GM18499 (cell line): ENCODE data around the gene PIGL.
"Not testable (repeated sequence)": the region's sequence is repeated elsewhere in the genome, so short reads cannot be mapped to it uniquely, and the experiment has no call there.

Experiments used
- ATAC-seq: cut with Tn5 transposase; IDR thresholded peaks from one replicate; pipeline ENCODE4 v1.9.1; 2021; ENCODE audit warnings: moderate number of reproducible peaks; ENCODE audit not compliant: insufficient read depth, unreplicated experiment

Gene PIGL

DNA sequence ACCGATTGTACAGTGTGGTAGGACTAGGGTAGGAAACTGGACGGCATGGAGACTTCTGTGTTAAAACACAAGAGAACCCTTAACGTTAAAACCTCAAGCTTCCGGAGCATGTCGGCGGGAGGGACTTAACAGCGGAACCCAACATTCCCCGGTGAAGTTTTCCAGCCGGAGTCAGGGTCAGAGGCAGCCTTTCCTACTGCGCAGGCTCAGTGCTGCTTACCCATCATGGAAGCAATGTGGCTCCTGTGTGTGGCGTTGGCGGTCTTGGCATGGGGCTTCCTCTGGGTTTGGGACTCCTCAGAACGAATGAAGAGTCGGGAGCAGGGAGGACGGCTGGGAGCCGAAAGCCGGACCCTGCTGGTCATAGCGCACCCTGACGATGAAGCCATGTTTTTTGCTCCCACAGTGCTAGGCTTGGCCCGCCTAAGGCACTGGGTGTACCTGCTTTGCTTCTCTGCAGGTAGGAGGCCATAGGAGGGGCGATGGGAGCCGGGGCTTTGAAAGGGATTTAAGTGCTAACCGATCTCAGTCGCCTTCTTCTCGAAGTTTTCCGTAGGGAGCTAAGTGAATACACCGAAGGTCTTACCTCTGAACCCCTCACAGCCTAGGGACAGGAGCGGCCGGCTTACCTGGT, at the start of gene PIGL:
Gene PIGL, plus strand, starts transcription at position 209 of the 634 bp plus-strand sequence. Its CDS starts 17 bp downstream, at position 226.
- no peak for ATAC-seq

DNA sequence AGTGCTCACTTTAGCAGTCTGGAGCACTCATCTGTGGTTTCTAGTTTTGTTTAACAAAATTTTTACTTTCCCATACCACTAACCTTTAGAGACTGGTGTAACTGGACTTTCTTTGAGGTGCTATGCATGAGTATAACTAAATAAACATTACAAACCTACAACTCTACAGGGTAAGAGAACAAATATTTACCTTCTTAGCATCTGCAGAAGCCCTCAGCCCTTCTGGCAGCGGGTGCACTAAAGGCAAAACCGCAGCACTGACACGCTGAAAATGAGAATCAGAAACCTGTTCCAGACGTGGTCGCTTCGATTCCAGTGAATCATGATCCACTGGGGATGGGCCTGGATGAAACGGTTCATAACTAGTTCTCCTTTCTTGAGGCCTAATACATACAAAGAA, 45.4 kb upstream of the PIGL start:
- ATAC-seq: no peak

DNA sequence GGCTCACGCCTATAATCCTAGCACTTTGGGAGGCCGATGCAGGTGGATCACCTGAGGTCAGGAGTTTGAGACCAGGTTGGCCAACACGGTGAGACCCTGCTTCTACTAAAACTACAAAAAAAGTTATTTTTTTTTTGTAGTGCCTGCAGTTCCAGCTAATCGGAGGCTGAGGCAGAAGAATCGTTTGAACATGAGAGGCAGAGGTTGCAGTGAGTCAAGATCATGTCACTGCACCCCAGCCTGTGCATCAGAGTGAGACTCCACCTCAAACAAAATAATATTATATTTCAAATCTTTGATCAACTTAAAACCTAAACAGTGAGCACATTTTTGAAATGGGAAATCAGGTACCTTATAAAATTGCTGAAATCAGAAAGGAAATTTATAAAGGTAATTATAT, 38.2 kb upstream of the PIGL start:
- no peak for ATAC-seq

- no peak for ATAC-seq
Measured at GRCh38 chr17:16181581-16181980, 35.4 kb upstream of the PIGL start.

DNA sequence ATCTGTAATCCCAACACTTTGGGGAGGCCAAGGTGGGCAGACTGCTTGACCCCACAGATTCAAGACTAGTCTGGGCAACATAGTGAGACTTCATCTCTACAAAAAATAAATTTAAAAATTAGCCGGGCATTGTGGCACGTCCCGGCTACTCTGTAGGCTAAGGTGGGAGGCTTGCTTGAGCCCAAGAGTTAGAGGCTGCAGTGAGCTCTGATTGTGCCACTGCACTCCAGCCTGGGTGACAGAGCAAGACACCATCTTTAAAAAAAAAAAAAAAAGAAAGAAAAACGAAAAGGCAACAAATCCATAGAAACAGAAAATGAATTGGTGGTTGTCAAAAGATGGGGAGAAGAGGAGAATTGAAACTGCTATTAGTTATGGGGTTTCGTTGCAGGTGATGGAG, 29.4 kb upstream of the PIGL start:
- ATAC-seq: no peak

DNA sequence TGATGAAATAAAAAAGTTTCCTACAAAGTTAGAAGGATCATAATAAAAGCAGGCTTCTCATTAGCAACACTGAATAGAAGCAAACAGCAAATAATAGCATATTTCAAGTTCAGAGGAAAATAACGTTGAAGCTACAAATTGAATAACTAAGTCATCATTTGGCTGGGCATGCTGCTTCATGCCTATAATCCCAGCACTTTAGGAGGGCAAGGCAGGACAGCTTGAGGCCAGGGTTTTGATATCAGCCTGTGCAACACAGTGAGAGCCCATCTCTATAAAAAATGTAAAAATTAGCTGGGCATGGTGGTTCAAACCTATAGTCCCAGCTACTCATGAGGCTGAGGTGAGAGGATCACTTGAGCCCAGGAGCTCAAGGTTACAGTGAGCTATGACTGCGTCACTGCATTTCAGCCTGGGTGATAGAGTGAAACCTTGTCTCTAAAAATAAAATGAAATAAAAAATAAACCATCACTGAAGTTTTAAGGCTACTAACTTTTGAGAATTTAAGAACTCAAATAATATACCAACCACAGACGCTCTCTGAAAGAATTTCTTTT, 27.1 kb upstream of the PIGL start:
- ATAC-seq: no peak

DNA sequence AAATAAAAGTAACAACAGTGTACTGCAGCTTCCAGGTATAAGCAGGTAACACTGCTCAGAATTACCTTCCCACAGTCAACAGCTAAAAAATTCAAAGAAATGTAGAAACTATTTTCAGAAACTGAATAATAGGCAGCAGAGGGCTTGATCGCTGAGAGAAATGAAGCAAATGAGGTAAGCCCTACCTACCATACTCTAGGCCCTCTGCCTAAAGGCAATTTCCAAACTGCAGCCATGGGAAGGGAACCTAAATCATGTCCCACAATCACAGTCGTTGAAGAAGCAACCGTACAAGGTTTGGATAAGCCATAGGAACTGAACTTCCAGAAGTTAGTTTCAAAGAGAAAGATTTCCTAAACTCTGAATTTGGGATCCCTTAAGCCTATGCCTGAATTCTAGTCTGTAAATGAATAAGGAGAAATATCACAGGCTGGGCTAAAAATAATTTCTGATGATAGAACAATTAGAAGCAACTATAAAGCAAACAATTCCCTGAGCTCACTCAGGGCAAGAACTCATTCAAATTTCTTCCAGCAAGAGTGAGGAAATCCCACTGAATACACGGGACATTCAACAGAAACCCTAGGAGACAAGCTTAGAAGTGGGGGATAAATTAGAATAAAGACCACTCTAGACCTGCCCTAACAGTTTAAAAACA, 26.2 kb upstream of the PIGL start:
- no peak for ATAC-seq

DNA sequence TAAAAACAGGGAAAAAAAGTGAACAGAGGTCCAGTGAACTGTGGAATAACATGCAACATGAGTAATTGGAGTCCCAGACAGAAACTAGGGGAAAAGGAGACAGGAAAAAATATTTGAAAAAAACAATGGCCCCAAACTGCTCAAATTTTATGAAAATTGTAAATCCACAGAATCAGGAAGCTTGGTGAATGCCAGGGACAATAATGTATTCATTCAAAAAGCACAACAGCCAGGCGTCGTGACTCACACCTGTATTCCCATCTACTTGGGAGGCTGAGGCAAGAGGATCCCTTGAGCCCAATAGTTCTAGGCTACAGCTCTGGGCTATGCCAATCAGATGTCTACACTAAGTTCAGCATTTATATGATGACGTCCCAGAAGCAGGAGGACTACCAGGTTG, 25.4 kb upstream of the PIGL start:
- ATAC-seq: no peak

DNA sequence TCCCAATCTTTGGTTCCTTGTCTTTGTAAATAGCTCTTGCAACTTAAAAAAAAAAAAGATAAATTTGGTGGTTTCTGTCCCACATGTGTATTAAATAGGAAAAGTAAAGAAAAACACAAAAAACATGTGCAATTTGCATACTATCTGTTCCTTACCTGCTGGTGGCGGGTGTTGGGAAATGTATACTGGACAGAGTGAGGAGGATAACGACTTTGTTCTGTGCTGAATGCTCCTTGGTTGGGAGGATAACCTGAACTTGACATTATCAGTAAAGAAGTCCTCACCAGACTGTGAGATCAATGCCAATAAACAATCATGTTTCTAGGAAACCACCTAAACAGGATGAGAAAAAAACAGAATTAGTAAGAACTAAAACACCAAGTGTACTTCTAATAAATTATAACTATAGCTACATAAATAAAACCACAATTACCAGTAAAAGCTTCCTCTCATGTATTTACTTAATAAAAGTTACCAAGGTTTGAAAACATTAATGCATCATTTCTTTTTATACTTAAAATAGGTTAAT, 22.6 kb upstream of the PIGL start:
- not testable (repeated sequence) for ATAC-seq

GRCh38 chr17:16197276-16197675, 19.7 kb upstream of the PIGL start:
- ATAC-seq: no peak

DNA sequence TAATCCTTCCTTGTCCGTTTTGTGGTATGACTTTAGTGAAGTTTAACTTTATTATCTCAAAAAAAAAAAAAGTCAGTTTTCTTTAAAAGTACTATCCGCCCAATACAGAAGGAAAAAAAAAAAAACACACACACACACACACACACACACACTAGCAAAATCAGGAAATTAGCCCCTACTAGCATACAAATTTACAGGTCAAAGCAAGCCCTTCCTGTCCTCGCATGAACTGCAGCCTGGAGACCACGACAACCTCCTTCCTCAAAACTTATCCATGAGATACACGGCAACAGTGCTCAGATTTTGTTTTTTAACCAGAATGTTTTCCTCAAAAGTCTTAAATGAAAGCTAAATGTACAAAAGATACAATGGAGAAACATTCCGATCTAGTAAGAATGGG, 17.9 kb upstream of the PIGL start:
- no peak for ATAC-seq

DNA sequence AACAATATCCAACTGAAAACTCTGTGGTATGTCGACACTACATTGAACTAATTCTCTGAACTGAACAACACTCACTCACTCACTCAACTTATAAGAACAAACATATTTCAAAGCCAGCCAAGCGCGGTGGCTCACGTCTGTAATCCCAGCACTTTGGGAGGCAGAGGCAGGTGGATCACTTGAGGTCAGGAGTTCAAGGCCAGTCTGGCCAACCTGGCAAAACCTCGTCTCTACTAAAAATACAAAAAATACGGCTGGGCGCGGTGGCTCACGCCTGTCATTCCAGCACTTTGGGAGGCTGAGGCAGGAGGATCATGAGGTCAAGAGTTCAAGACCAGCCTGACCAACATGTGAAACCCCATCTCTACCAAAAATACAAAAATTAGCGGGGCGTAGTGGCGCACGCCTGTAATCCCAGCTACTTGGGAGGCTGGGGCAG, 15.3 kb upstream of the PIGL start:
- not testable (repeated sequence) for ATAC-seq

- ATAC-seq: not testable (repeated sequence)
Measured at GRCh38 chr17:16202554-16203500, 14.2 kb upstream of the PIGL start.

DNA sequence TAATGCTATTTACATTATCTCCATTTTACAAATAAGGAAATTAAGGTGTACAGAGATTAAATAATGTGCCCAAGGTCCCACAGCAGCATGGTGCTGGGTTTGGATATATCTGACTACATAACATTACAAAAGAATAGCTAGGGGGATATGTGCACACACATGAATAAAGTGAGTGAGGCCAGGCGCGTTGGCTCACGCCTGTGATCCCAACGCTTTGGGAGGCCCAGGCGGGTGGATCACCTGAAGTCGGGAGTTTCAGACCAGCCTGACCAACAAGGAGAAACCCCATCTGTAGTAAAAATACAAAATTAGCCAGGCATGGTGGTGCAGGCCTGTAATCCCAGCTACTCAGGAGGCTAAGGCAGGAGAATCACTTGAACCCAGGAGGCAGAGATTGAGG, 12.2 kb upstream of the PIGL start:
- ATAC-seq: not testable (repeated sequence)

DNA sequence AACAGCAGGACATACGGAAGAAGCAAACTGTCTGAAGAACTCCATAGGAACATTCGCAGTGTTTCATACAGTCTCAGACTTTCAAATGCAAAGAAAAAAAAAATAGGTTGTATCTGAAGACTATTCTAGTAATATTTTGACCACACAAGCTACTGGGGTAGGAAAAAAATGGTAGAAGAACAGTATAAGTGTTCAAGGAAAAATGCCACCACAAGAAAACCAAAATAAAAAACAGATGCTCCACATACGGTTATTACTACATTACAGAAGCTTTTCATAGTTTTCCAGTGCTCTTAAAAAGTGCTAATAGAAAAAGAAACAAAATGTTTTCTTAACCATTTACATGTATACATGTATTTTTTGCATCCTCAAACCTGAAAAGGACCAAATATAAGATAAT, 5.4 kb upstream of the PIGL start:
- no peak for ATAC-seq

DNA sequence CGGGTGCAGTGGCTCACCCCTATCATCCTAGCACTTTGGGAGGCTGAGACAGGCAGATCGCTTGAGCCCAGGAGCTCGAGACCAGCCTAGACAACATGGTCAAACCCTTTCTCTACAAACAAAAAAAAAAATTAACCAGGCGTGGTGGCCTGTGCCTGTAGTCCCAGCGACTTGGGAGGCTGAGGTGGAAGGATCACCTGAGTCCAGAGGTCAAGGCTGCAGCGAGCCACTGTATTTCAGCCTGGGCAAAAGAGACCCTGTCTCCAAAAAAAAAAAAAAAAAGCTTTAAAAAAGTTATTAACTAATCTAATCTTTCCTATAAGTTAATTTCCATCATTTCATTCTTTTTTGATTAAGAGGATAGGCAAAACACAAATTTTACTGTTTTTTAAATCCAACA, 4.2 kb upstream of the PIGL start:
- ATAC-seq: no peak

GRCh38 chr17:16214190-16215001, 2.6 kb upstream of the PIGL start:
- ATAC-seq: no peak

DNA sequence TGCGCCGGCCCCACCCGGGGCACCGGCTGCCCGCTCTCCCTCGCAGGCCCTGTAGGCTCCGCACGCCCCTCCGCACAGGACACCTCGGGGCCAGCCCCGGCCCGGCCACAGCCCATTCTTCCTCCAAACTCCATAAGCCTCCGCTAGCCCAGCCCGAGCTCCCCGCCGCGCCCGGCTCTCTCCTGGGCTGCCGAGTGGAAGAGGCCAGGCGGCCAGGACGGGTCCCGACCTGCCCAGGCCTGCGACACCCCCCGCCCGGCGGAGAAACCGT, 2.1 kb upstream of the PIGL start:
- ATAC-seq: no peak

- ATAC-seq: no peak
Measured at GRCh38 chr17:16215273-16215964, 1.6 kb upstream of the PIGL start, which contains the start of gene NCOR1. Gene NCOR1, minus strand, starts transcription at chr17:16215534. Its CDS starts 20,965 bp downstream, at chr17:16194569.
